ENCODE results near the gene ETFB. TPM values are rescaled to one million over a fixed set of nuclear protein-coding genes. Genes with fewer than 3 reads are reported as not detected.

Gene ETFB
- total RNA-seq, 2 experiments from 2014 or later, result 108 to 132 TPM

GRCh38 chr19:51316688-51317087 is 49.5 kb downstream of the ETFB start:
- Mint-ChIP-seq H3K9me3 (peaks cover 3% of the 10 kb centered on the region), H3K27ac (no peak overlapping the region), H3K4me1 (peaks cover 2% of the 10 kb centered on the region), H3K36me3 (ENCODE audit: low read depth) (no peaks in the 10 kb centered on the region), H3K4me3 (no peak overlapping the region), H3K27me3 (peaks cover 18% of the 10 kb centered on the region)
- POLR2A ChIA-PET, result no interaction called here
- CTCF ChIA-PET, result no interaction called here
- no peak for DNase-seq

DNA sequence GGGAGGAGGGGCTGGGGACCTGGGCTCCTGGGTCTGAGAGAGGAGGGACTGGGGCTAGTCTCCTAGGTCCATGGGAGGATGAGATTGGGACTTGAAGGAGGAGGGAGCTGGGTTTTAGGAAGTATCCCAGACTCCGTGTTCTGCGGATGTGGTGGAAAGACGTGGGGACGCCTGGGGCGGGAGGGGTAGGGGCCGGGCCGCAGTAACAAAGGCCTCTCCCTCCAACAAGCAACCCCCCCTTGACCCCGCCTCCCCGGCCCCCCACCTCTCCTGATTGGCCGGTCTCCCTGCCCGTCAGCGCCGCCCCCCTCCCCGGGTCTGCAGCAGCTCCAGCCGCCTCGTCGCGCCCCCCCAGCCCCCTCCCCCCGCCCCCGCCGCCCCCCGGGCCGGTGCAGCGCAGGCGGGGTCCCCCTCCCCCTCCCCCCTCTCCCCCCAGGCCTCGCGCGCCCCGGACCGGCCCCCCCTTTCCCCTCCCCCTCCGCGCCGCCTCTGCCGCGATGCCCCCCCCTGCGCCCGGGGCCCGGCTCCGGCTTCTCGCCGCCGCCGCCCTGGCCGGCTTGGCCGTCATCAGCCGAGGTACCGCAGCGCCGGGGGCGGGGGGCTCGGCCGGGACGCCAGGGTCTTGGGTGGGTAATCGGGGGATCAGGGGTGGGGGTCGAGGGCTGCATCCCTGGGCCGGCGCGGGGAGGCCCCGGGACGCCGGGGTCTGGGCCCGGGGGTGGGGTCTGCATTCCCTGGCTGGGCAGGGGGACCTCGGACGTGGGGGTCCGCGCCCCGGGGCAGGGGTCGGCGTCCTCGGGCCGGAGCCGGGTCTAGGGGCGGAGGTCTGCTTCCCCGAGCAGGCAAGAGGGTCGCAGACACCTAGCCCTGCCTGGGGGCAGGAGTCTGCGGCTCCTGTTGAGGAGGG is 54.6 kb downstream of the ETFB start, which contains the start of gene IGLON5:
IGLON5 (plus strand) TSS at position 294 of the 907 bp plus-strand sequence; CDS start at position 498, 204 bp downstream.
- DNase-seq, result no peak
- H3K4me1 Mint-ChIP-seq, result peaks cover 2% of the 10 kb centered on the region
- H3K27ac Mint-ChIP-seq, result no peak within 1 kb of the TSS
- H3K4me3 Mint-ChIP-seq, result no peak within 1 kb of the TSS
- H3K36me3 Mint-ChIP-seq (ENCODE audit: low read depth), result no peaks in the 10 kb centered on the region
- POLR2A ChIA-PET, result no interaction called here
- CTCF ChIA-PET, result no interaction called here
- H3K9me3 Mint-ChIP-seq, result peaks cover 11% of the 10 kb centered on the region
- H3K27me3 Mint-ChIP-seq, result peaks cover 36% of the 10 kb centered on the region

- no peak overlapping the region for H3K27ac Mint-ChIP-seq
- H3K36me3 Mint-ChIP-seq (ENCODE audit: low read depth), result no peaks in the 10 kb centered on the region
- CTCF ChIA-PET, result no interaction called here
- POLR2A ChIA-PET, result no interaction called here
- H3K9me3 Mint-ChIP-seq, result peaks cover 28% of the 10 kb centered on the region
- H3K4me3 Mint-ChIP-seq, result no peak overlapping the region
- H3K27me3 Mint-ChIP-seq, result peaks cover 35% of the 10 kb centered on the region
- H3K4me1 Mint-ChIP-seq, result no peaks in the 10 kb centered on the region
- no peak for DNase-seq
Measured at GRCh38 chr19:51305479-51305878, 60.7 kb downstream of the ETFB start.

DNA sequence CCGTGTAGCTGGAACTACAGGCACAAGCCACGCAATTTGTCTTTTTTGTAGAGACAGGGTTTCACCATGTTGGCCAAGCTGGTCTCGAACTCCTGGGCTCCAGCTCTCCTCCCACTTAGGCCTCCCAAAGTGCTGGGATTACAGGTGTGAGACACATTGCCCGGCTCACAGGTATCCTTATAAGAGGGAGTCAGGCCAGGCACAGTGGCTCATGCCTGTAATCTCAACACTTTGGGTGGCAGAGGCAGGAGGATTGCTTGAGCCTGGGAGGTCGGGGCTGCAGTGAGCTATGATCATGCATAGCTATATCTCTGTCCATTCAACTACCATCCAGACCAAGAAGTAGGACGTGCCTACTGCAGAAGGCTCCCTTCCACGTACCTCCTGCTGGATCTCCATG is 64.9 kb downstream of the ETFB start:
- no peak for DNase-seq
- ChIA-PET CTCF (interaction anchor here (1.3 kb wide), 1 partner anchor 40 kb away, joined by 3 read pairs; the partner anchor contains the start of gene VSIG10L), POLR2A (interaction anchor here (0.7 kb wide), 1 partner anchor 43 kb away, joined by 4 read pairs; no protein-coding TSS in a partner anchor)
- H3K27me3 Mint-ChIP-seq, result peaks cover 17% of the 10 kb centered on the region
- H3K4me3 Mint-ChIP-seq, result no peak overlapping the region
- no peaks in the 10 kb centered on the region for H3K4me1 Mint-ChIP-seq
- no peaks in the 10 kb centered on the region for H3K36me3 Mint-ChIP-seq (ENCODE audit: low read depth)
- no peak overlapping the region for H3K27ac Mint-ChIP-seq
- peaks cover 16% of the 10 kb centered on the region for H3K9me3 Mint-ChIP-seq

DNA sequence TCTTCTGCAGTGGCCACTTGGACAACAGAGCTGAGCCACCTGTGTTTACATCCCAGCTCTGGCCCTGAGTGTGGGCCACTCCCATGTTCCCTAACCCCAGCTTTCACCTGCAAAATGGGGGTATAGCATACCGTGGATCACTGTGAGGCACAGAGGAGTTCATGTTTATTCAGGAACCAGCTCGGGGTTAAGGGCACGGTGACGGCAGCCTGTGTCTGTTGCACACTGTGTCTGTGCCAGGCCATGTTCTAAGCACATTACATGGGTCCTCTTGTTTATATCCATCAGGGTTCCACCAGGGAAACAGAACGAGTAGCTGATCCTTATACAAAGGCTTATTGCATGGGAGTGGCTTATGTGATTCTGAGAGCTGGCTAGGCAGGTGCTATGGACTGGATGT is 68.8 kb downstream of the ETFB start:
- Mint-ChIP-seq H3K4me3 (no peak overlapping the region), H3K27me3 (peaks cover 8% of the 10 kb centered on the region), H3K27ac (no peak overlapping the region), H3K9me3 (no peaks in the 10 kb centered on the region), H3K36me3 (ENCODE audit: low read depth) (no peaks in the 10 kb centered on the region), H3K4me1 (no peaks in the 10 kb centered on the region)
- CTCF ChIA-PET, result no interaction called here
- no peak for DNase-seq
- POLR2A ChIA-PET, result no interaction called here

- Mint-ChIP-seq H3K4me3 (no peak overlapping the region), H3K4me1 (no peaks in the 10 kb centered on the region), H3K27ac (no peak overlapping the region), H3K27me3 (peaks cover 7% of the 10 kb centered on the region), H3K9me3 (no peaks in the 10 kb centered on the region), H3K36me3 (ENCODE audit: low read depth) (no peaks in the 10 kb centered on the region)
- ChIA-PET CTCF (no interaction called here), POLR2A (no interaction called here)
- no peak for DNase-seq
Measured at GRCh38 chr19:51296336-51297093, 69.7 kb downstream of the ETFB start.

DNA sequence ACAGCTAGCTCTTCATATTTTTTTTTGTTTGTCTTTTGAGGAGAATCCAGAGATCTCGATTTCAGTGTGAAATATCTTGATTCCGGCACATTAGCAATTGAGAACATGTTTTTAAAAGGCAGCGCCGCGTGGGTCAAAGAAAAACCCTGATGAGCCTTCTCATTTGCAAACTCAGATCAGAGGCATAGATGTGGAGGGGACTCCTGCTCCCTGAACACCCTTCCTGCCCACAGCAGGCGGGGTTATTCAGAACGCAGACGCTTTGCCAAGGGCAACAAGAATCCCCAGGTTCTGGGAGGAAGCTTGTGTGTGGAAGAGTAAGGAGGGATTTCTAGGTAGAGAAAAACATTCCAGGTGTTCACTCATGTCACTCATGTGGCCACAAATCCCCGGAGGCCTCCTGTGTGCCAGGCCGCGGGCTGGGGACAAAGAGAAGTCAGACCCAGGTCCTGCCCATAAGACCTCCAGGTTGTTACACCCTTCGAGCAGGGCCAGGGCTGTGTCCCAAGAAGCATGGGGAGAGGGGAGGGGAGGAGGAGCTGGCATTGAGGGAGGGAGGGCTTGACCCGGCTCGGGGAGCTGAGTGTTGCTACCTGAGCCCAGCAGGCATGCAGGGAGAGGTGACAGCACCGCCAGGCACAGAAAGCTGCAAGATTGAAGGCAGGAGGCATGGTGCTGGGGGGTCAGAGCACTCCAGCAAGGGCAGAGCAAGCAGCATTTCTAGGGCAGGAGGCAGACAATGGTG is 70.6 kb downstream of the ETFB start:
- DNase-seq, result no peak
- Mint-ChIP-seq H3K4me3 (no peak overlapping the region), H3K36me3 (ENCODE audit: low read depth) (no peaks in the 10 kb centered on the region), H3K27ac (no peak overlapping the region), H3K9me3 (no peaks in the 10 kb centered on the region), H3K4me1 (no peaks in the 10 kb centered on the region), H3K27me3 (peaks cover 4% of the 10 kb centered on the region)
- POLR2A ChIA-PET, result no interaction called here
- CTCF ChIA-PET, result no interaction called here

Other genes starting within 250 kb of the ETFB start
- under 1 TPM; 0.20 to 0.27 TPM for gene SIGLEC9, start 241.5 kb downstream of the ETFB start, total RNA-seq
- gene SIGLEC7, start 224.1 kb downstream of the ETFB start, total RNA-seq, result not detected
- gene CD33, start 141.3 kb downstream of the ETFB start, total RNA-seq, result 1 to 10 TPM; 3.7 to 3.9 TPM
- not detected for gene SIGLECL1, start 115.3 kb downstream of the ETFB start, total RNA-seq
- gene IGLON5, start 54.7 kb downstream of the ETFB start, total RNA-seq, result not detected
- gene VSIG10L, start 24.2 kb downstream of the ETFB start, total RNA-seq, result 1 to 10 TPM in 1 of 2 experiments, under 1 TPM in 1; 0.99 to 1.2 TPM
- 1 to 10 TPM; 3.1 to 3.3 TPM for gene CLDND2, start 2.6 kb upstream of the ETFB start, total RNA-seq
- gene NKG7, start 6.3 kb upstream of the ETFB start, total RNA-seq, result 10 to 100 TPM; 67.2 to 71.7 TPM
- not detected for gene LIM2, start 21.6 kb upstream of the ETFB start, total RNA-seq
- gene C19orf84, start 24.2 kb upstream of the ETFB start, total RNA-seq, result not detected
- gene SIGLEC10, start 51.3 kb upstream of the ETFB start, total RNA-seq, result under 1 TPM; 0.72 to 0.98 TPM
- not detected for gene SIGLEC8, start 92.1 kb upstream of the ETFB start, total RNA-seq
- not detected for gene CEACAM18, start 112.2 kb upstream of the ETFB start, total RNA-seq
- gene SIGLEC12, start 135.4 kb upstream of the ETFB start, total RNA-seq, result 1 to 10 TPM; 1.0 to 1.1 TPM
- gene SIGLEC6, start 165.3 kb upstream of the ETFB start, total RNA-seq, result under 1 TPM; 0.29 to 0.69 TPM
- 1 to 10 TPM; 7.3 to 7.4 TPM for gene ZNF175, start 204.9 kb upstream of the ETFB start, total RNA-seq